Activated B cell treated with CpG ODN at 0.5 μM for 24 hours (primary cell): ENCODE data around the gene DUSP15. TPM values are rescaled to one million over a fixed set of nuclear protein-coding genes. Genes with fewer than 3 reads are reported as not detected.
A peak's percentile ranks its signal among the peaks of the same experiment; 100 is the strongest.

Source experiments
- ATAC-seq: fragments of 200-7000 bp; cut with Tn5 transposase; one replicate; pipeline ENCODE4 v1.10.0; 2021; ENCODE audit warnings: low read depth, mild to moderate bottlenecking, moderate library complexity
- CTCF ChIA-PET: fragments of 350-600 bp; sonication (Branson Sonifier 250); formaldehyde crosslinking; loops from one replicate; lab custom pipeline; 2021; ENCODE audit warnings: antibody characterized with exemption; lab: Charles Lee
- POLR2A ChIA-PET: fragments of 350-600 bp; sonication (Branson Sonifier 250); formaldehyde crosslinking; loops from one replicate; lab custom pipeline; 2021; ENCODE audit warnings: antibody characterized with exemption; lab: Charles Lee
- DNase-seq: peaks from one replicate; pipeline ENCODE4 v3.0.0; 2022
- H3K27ac Mint-ChIP-seq: one replicate; pipeline ENCODE4 v1.8.0; 2020; ENCODE audit warnings: mixed read lengths
- H3K27me3 Mint-ChIP-seq: one replicate; pipeline ENCODE4 v1.8.0; 2021; ENCODE audit warnings: mixed read lengths
- H3K36me3 Mint-ChIP-seq: one replicate; pipeline ENCODE4 v1.8.0; 2021; ENCODE audit warnings: low read depth, mixed read lengths
- H3K4me1 Mint-ChIP-seq: one replicate; pipeline ENCODE4 v1.8.0; 2021; ENCODE audit warnings: mixed read lengths
- H3K4me3 Mint-ChIP-seq: one replicate; pipeline ENCODE4 v1.8.0; 2020; ENCODE audit warnings: mild to moderate bottlenecking, mixed read lengths
- H3K9me3 Mint-ChIP-seq: one replicate; pipeline ENCODE4 v1.8.0; 2020; ENCODE audit warnings: mixed read lengths
- CTCF ChIP-seq: fragments of 200-600 bp; IDR thresholded peaks from one replicate; pipeline ENCODE4 v1.8.0; 2022; ENCODE audit warnings: antibody characterized with exemption, mild to moderate bottlenecking
- intact Hi-C: fragments of 100-400 bp; cut with micrococcal nuclease; formaldehyde crosslinking; loops from one replicate; pipeline ENCODE4 v1.15.1; 2024
- total RNA-seq: library from RNA; stranded (reverse); gene quantifications from 2 replicates; pipeline ENCODE4 v1.2.3, GENCODE V29; 2022

The DUSP15 gene
- total RNA-seq, 1 donor from 2014 or later, result 26.9 TPM

GRCh38 chr20:31857861-31858759 lies 12.2 kb downstream of the DUSP15 start:
- Mint-ChIP-seq H3K27ac (no peak overlapping the region), H3K4me3 (no peak overlapping the region), H3K36me3 (no peaks in the 10 kb centered on the region), H3K27me3 (peaks cover 9% of the 10 kb centered on the region), H3K4me1 (peaks cover 18% of the 10 kb centered on the region), H3K9me3 (no peaks in the 10 kb centered on the region)
- ATAC-seq (peak; percentile 64), DNase-seq (no peak)
- ChIA-PET CTCF (interaction anchor here (0.9 to 8.2 kb wide), 5 partner anchors 16 to 176 kb away, joined by 3 to 126 read pairs (median 4); partner anchors contain the start of gene PDRG1), POLR2A (interaction anchor here (0.6 to 1.0 kb wide), 3 partner anchors 10 to 224 kb away, joined by 3 to 12 read pairs (median 4); partner anchors contain the start of gene PDRG1)
- TF ChIP-seq CTCF, result no peak
- intact Hi-C loops, result loop anchor here (1.0 kb wide), 1 partner anchor 11 kb away; no protein-coding TSS in a partner anchor

DNA sequence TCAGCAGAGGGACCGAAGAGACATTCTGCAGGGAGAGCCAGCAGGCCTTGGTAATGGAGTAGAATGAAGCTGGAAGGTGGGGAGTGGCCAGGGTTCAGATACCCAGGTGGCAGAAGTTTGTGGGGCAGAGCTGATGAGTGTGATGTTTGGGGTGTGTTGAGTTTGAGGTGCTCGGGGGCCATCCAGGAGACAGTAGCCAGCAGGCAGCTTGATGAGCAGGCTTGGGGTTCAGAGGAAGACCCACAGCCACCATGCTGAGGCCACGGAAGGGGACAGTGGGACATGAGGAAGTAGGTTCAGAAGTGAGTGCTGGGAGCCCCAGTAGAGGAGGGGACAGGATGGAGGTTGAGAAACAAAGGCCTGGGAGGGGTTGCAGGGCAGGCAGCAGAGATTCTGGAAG lies 13.8 kb downstream of the DUSP15 start:
- no peak overlapping the region for H3K27ac Mint-ChIP-seq
- CTCF ChIA-PET, result interaction anchor here (1.0 to 8.2 kb wide), 3 partner anchors 9 to 175 kb away, joined by 3 to 126 read pairs (median 17); partner anchors contain the start of gene PDRG1
- H3K36me3 Mint-ChIP-seq, result no peaks in the 10 kb centered on the region
- TF ChIP-seq CTCF, result no peak
- intact Hi-C loops, result no loop called here
- H3K9me3 Mint-ChIP-seq, result no peaks in the 10 kb centered on the region
- POLR2A ChIA-PET, result interaction anchor here (2.7 kb wide), 1 partner anchor 95 kb away, joined by 12 read pairs; the partner anchor contains the start of gene PDRG1
- H3K4me1 Mint-ChIP-seq, result peaks cover 13% of the 10 kb centered on the region
- ATAC-seq (no peak), DNase-seq (no peak)
- no peak overlapping the region for H3K4me3 Mint-ChIP-seq
- peaks cover 9% of the 10 kb centered on the region for H3K27me3 Mint-ChIP-seq

DNA sequence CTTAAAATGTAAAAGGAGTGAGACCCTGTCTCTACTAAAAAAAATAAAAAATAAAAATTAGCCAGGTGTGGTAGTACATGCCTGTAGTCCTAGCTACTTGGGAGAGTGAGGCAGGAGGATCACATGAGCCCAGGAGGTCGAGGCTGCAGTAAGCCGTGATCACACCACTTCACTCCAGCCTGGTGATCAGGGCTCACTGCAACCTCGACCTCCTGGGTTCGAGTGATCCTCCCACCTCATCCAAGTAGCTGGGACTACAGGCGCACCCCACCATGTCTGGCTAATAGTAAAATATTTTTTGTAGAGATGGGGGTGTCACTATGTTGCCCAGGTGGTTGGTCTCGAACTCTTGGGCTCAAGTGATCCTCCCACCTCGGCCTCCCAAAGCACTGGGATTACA lies 16.8 kb downstream of the DUSP15 start:
- no peak overlapping the region for H3K27ac Mint-ChIP-seq
- ChIA-PET CTCF (interaction anchor here (0.6 to 8.2 kb wide), 13 partner anchors 8 to 237 kb away, joined by 3 to 126 read pairs (median 13); partner anchors contain the start of gene PDRG1), POLR2A (interaction anchor here (1.8 kb wide), 1 partner anchor 98 kb away, joined by 22 read pairs; the partner anchor contains the start of gene PDRG1)
- H3K9me3 Mint-ChIP-seq, result no peaks in the 10 kb centered on the region
- TF ChIP-seq CTCF, result no peak
- no peaks in the 10 kb centered on the region for H3K36me3 Mint-ChIP-seq
- ATAC-seq, result no peak
- intact Hi-C loops, result loop anchor here (2.0 kb wide), 1 partner anchor 799 kb away; no protein-coding TSS in a partner anchor
- H3K4me3 Mint-ChIP-seq, result no peak overlapping the region
- H3K4me1 Mint-ChIP-seq, result peaks cover 5% of the 10 kb centered on the region
- peaks cover 25% of the 10 kb centered on the region for H3K27me3 Mint-ChIP-seq
- no peak for DNase-seq

GRCh38 chr20:31851240-31851955 lies 18.9 kb downstream of the DUSP15 start:
- intact Hi-C loops, result no loop called here
- no peak overlapping the region for H3K4me3 Mint-ChIP-seq

More at GRCh38 chr20:31851240-31851955, 18.9 kb downstream of the DUSP15 start:
- H3K4me1 Mint-ChIP-seq, result no peaks in the 10 kb centered on the region
- H3K27ac Mint-ChIP-seq, result no peak overlapping the region
- no peaks in the 10 kb centered on the region for H3K36me3 Mint-ChIP-seq
- peaks cover 25% of the 10 kb centered on the region for H3K27me3 Mint-ChIP-seq
- no peak for TF ChIP-seq CTCF
- no peaks in the 10 kb centered on the region for H3K9me3 Mint-ChIP-seq
- DNase-seq (no peak), ATAC-seq (no peak)
- ChIA-PET CTCF (interaction anchor here (0.6 to 8.2 kb wide), 8 partner anchors 12 to 239 kb away, joined by 3 to 126 read pairs (median 15); partner anchors contain the start of gene PDRG1), POLR2A (interaction anchor here (1.8 kb wide), 1 partner anchor 100 kb away, joined by 22 read pairs; the partner anchor contains the start of gene PDRG1)
